WERI-Rb-1 (cell line): Measurements from ENCODE around the gene KCNIP1.

ENCODE experiments used
- DNase-seq: peaks from one replicate; pipeline ENCODE4 v3.0.0-alpha.2; 2020
- H3K27ac ChIP-seq: fragments of 250-450 bp; sonication (Bioruptor Pico); 2 replicates; pipeline ENCODE4 v1.5.1; 2020; ENCODE audit warnings: mild to moderate bottlenecking, moderate library complexity
- H3K27me3 ChIP-seq: fragments of 250-450 bp; sonication (Bioruptor Pico); 2 replicates; pipeline ENCODE4 v1.5.1; 2021; ENCODE audit warnings: mild to moderate bottlenecking, low read depth, moderate library complexity; ENCODE audit not compliant: insufficient read depth, severe bottlenecking
- H3K36me3 ChIP-seq: fragments of 250-450 bp; sonication (Bioruptor Pico); 2 replicates; pipeline ENCODE4 v1.5.1; 2020; ENCODE audit warnings: mild to moderate bottlenecking, moderate library complexity
- H3K4me3 ChIP-seq: 2 replicates; pipeline ENCODE4 v1.5.1; 2011; ENCODE audit warnings: low read depth, mild to moderate bottlenecking, control low read depth, low read length
- H3K9me3 ChIP-seq: fragments of 250-450 bp; sonication (Bioruptor Pico); 2 replicates; pipeline ENCODE4 v1.5.1; 2021; ENCODE audit warnings: mild to moderate bottlenecking, moderate library complexity; ENCODE audit not compliant: severe bottlenecking
- CTCF ChIP-seq: IDR thresholded peaks from 2 replicates; pipeline ENCODE4 v1.5.1; 2011; ENCODE audit warnings: low read depth, mild to moderate bottlenecking, control low read depth, inconsistent platforms, low read length

Gene KCNIP1

GRCh38 chr5:170504616-170505266, 921 bp downstream of the KCNIP1 start:
- H3K36me3 ChIP-seq = no peaks in the 10 kb centered on the region
- no peak overlapping the region for H3K27ac ChIP-seq
- no peaks in the 10 kb centered on the region for H3K9me3 ChIP-seq
- no peak overlapping the region for H3K4me3 ChIP-seq
- no peak for TF ChIP-seq CTCF
- no peak for DNase-seq
- peaks cover 78% of the 10 kb centered on the region for H3K27me3 ChIP-seq

- TF ChIP-seq CTCF = no peak
- Histone ChIP-seq H3K36me3 (no peaks in the 10 kb centered on the region), H3K9me3 (no peaks in the 10 kb centered on the region), H3K27me3 (peaks cover 85% of the 10 kb centered on the region), H3K4me3 (no peak overlapping the region), H3K27ac (no peak overlapping the region)
- DNase-seq = no peak
Measured at GRCh38 chr5:170508036-170508435, 4.2 kb downstream of the KCNIP1 start.

GRCh38 chr5:170508660-170509347, 5.0 kb downstream of the KCNIP1 start:
- Histone ChIP-seq H3K27me3 (peaks cover 89% of the 10 kb centered on the region), H3K27ac (no peak overlapping the region), H3K9me3 (no peaks in the 10 kb centered on the region), H3K36me3 (no peaks in the 10 kb centered on the region), H3K4me3 (no peak overlapping the region)
- no peak for TF ChIP-seq CTCF
- DNase-seq = no peak

GRCh38 chr5:170509348-170509660, 5.5 kb downstream of the KCNIP1 start:
- TF ChIP-seq CTCF = no peak
- Histone ChIP-seq H3K4me3 (no peak overlapping the region), H3K9me3 (no peaks in the 10 kb centered on the region), H3K27ac (no peak overlapping the region), H3K27me3 (peaks cover 91% of the 10 kb centered on the region), H3K36me3 (no peaks in the 10 kb centered on the region)
- no peak for DNase-seq

GRCh38 chr5:170510126-170510525, 6.3 kb downstream of the KCNIP1 start:
- no peak for TF ChIP-seq CTCF
- H3K4me3 ChIP-seq = no peak overlapping the region
- no peaks in the 10 kb centered on the region for H3K36me3 ChIP-seq
- H3K27ac ChIP-seq = no peak overlapping the region
- H3K27me3 ChIP-seq = peaks cover 89% of the 10 kb centered on the region
- DNase-seq = no peak
- H3K9me3 ChIP-seq = no peaks in the 10 kb centered on the region

GRCh38 chr5:170510559-170510958, 6.7 kb downstream of the KCNIP1 start:
- Histone ChIP-seq H3K9me3 (no peaks in the 10 kb centered on the region), H3K36me3 (no peaks in the 10 kb centered on the region), H3K27ac (no peak overlapping the region), H3K27me3 (peaks cover 89% of the 10 kb centered on the region), H3K4me3 (no peak overlapping the region)
- TF ChIP-seq CTCF = no peak
- no peak for DNase-seq
